Liver (tissue), 9 donors: Measurements from ENCODE around the gene ILDR1. TPM values are rescaled to one million over a fixed set of nuclear protein-coding genes. Genes with fewer than 3 reads are reported as not detected.

Source experiments
- DNase-seq: peaks from one replicate; pipeline ENCODE4 v3.0.0-alpha.2; 2017; ENCODE audit warnings: low spot score
- H3K27ac ChIP-seq, 2 donors: one replicate each; pipeline ENCODE4 v1.7.0; 2013; ENCODE audit warnings: inconsistent platforms in 2 of 2, low read length in 2 of 2, control low read depth in 1 of 2, low read depth in 1 of 2, mild to moderate bottlenecking in 1 of 2
- H3K27me3 ChIP-seq, 4 donors: one replicate each; pipeline versions ENCODE4 v1.6.1 to v1.7.0; 2013; ENCODE audit warnings: low read length in 3 of 4, inconsistent platforms in 1 of 4, mild to moderate bottlenecking in 1 of 4, moderate library complexity in 1 of 4; ENCODE audit not compliant: control insufficient read depth in 4 of 4, insufficient read depth in 4 of 4
- H3K36me3 ChIP-seq, 4 donors: one replicate each; pipeline versions ENCODE4 v1.6.1 to v1.7.0; 2013; ENCODE audit warnings: low read length in 3 of 4, mild to moderate bottlenecking in 3 of 4, low read depth in 1 of 4, moderate library complexity in 1 of 4; ENCODE audit not compliant: control insufficient read depth in 4 of 4, insufficient read depth in 3 of 4
- H3K4me1 ChIP-seq, 4 donors: one replicate each; pipeline versions ENCODE4 v1.6.1 to v1.7.0; 2013; ENCODE audit warnings: low read length in 3 of 4, mild to moderate bottlenecking in 3 of 4, moderate library complexity in 1 of 4; ENCODE audit not compliant: control insufficient read depth in 4 of 4, insufficient read depth in 4 of 4
- H3K4me3 ChIP-seq, 3 donors: one replicate each; pipeline versions ENCODE4 v1.6.1 to v1.7.0; 2013; ENCODE audit warnings: low read length in 3 of 3, control low read depth in 1 of 3, low read depth in 1 of 3, mild to moderate bottlenecking in 1 of 3
- H3K9ac ChIP-seq, 2 donors: one replicate each; pipeline ENCODE4 v1.7.0; 2013; ENCODE audit warnings: low read length in 2 of 2, mild to moderate bottlenecking in 2 of 2, moderate library complexity in 2 of 2, control low read depth in 1 of 2, low read depth in 1 of 2
- H3K9me3 ChIP-seq, 4 donors: one replicate each; pipeline versions ENCODE4 v1.6.1 to v1.7.0; 2013; ENCODE audit warnings: low read length in 3 of 4; ENCODE audit not compliant: control insufficient read depth in 4 of 4
- ATF3 ChIP-seq: IDR thresholded peaks from 2 replicates; pipeline ENCODE4 v1.6.1; 2016; ENCODE audit warnings: antibody characterized with exemption
- CTCF ChIP-seq: fragments of 150-350 bp; IDR thresholded peaks from 2 replicates; pipeline ENCODE4 v1.5.1; 2017; ENCODE audit warnings: improper control_type of control experiment, low read depth, low read length; ENCODE audit not compliant: missing input control
- EGR1 ChIP-seq, 2 donors: IDR thresholded peaks; 2 replicates each; pipeline ENCODE4 v1.6.1; 2016 to 2018; ENCODE audit warnings: antibody characterized with exemption in 2 of 2, low read depth in 2 of 2
- FOXA1 ChIP-seq: IDR thresholded peaks from 2 replicates; pipeline ENCODE4 v1.6.1; 2016; ENCODE audit warnings: antibody characterized with exemption
- FOXA2 ChIP-seq: IDR thresholded peaks from 2 replicates; pipeline ENCODE4 v1.6.1; 2016; ENCODE audit warnings: antibody characterized with exemption
- GABPA ChIP-seq, 2 donors: IDR thresholded peaks in 1 of 2; conservative IDR thresholded peaks in 1 of 2; 2 replicates each; pipeline ENCODE4 v1.6.1; 2016; ENCODE audit warnings: antibody characterized with exemption in 2 of 2, mild to moderate bottlenecking in 1 of 2, moderate library complexity in 1 of 2
- HNF4A ChIP-seq, 2 donors: conservative IDR thresholded peaks; 2 replicates each; pipeline ENCODE4 v1.6.1; 2016; ENCODE audit warnings: antibody characterized with exemption in 2 of 2, mild to moderate bottlenecking in 2 of 2
- HNF4G ChIP-seq: IDR thresholded peaks from 2 replicates; pipeline ENCODE4 v1.6.1; 2016; ENCODE audit warnings: antibody characterized with exemption
- JUND ChIP-seq, 2 donors: IDR thresholded peaks; 2 replicates each; pipeline ENCODE4 v1.6.1; 2016; ENCODE audit warnings: antibody characterized with exemption in 2 of 2
- NR2F2 ChIP-seq: IDR thresholded peaks from 2 replicates; pipeline ENCODE4 v1.6.1; 2016; ENCODE audit warnings: antibody characterized with exemption
- RAD21 ChIP-seq, 2 donors: IDR thresholded peaks; 2 replicates each; pipeline ENCODE4 v1.6.1; 2016; ENCODE audit warnings: antibody characterized with exemption in 2 of 2, mild to moderate bottlenecking in 2 of 2
- REST ChIP-seq: IDR thresholded peaks from 2 replicates; pipeline ENCODE4 v1.6.1; 2016; ENCODE audit warnings: antibody characterized with exemption, mild to moderate bottlenecking
- RXRA ChIP-seq, 2 donors: IDR thresholded peaks; 2 replicates each; pipeline ENCODE4 v1.6.1; 2017 to 2018; ENCODE audit warnings: antibody characterized with exemption in 2 of 2, mild to moderate bottlenecking in 1 of 2
- SP1 ChIP-seq: IDR thresholded peaks from 2 replicates; pipeline ENCODE4 v1.6.1; 2018; ENCODE audit warnings: antibody characterized with exemption, mild to moderate bottlenecking
- TAF1 ChIP-seq: conservative IDR thresholded peaks from 2 replicates; pipeline ENCODE4 v1.6.1; 2016; ENCODE audit warnings: antibody characterized with exemption, mild to moderate bottlenecking
- YY1 ChIP-seq: IDR thresholded peaks from 2 replicates; pipeline ENCODE4 v1.6.1; 2016; ENCODE audit warnings: antibody characterized with exemption, mild to moderate bottlenecking
- ZBTB33 ChIP-seq: IDR thresholded peaks from 2 replicates; pipeline ENCODE4 v1.6.1; 2016; ENCODE audit warnings: antibody characterized with exemption
- WGBS: extraction: QIAGEN DNeasy Blood & Tissue Kit; methylation state at CpG from one replicate; pipeline ENCODE4 v1.1.7; 2013; 5-methylcytosine and 5-hydroxymethylcytosine counted together
- polyA plus RNA-seq, 2 donors: library from polyadenylated mRNA; stranded (reverse) in 1 of 2; unstranded in 1 of 2; fragments of 200-250 nt in 1 of 2; fragments of >200 nt in 1 of 2; fragmentation: Nextera tagmentation in 1 of 2; extraction: Ambion mirVana in 1 of 2; gene quantifications; one replicate each; pipeline versions ENCODE4 v1.2.1 to v1.2.3, GENCODE V29; 2013 to 2015
- total RNA-seq, 2 donors: library from RNA; depleted of rRNA; stranded (reverse); fragments of >200 nt; gene quantifications; one replicate each; pipeline ENCODE4 v1.2.3, GENCODE V29; 2014
- donor health status: healthy.
- donor health status: healthy.
- donor health status: healthy.
- donor health status: healthy.
- donor health status: healthy.

Gene ILDR1
- total and polyA plus RNA-seq, 4 donors, result 0.07 to 1.7 (median 0.19) TPM

- H3K4me3 ChIP-seq, result no peak overlapping the region
- DNase-seq, result no peak
- no peak overlapping the region for H3K9ac ChIP-seq
- no peaks in the 10 kb centered on the region for H3K27me3 ChIP-seq
- H3K36me3 ChIP-seq, result no peaks in the 10 kb centered on the region
- H3K4me1 ChIP-seq, result no peaks in the 10 kb centered on the region
- H3K27ac ChIP-seq, result no peak overlapping the region
- TF ChIP-seq SP1, result no peak
- no peak for TF ChIP-seq YY1
- TF ChIP-seq RAD21 (IDR thresholded peaks at IDR 0.05), result no peak
- TF ChIP-seq HNF4A (conservative IDR thresholded peaks at IDR 0.05), result no peak
- no peak for TF ChIP-seq CTCF
- no peak for TF ChIP-seq REST
- no peak for TF ChIP-seq GABPA (IDR thresholded peaks at IDR 0.05 in 1 of 2, conservative IDR thresholded peaks at IDR 0.05 in 1 of 2)
- no peak for TF ChIP-seq NR2F2
- 88% methylated on average over 1 of the region's 1 CpG for WGBS
- peaks cover 0 to 6% (median 0%) of the 10 kb centered on the region in 4 donors for H3K9me3 ChIP-seq
These were observed 45.3 kb downstream of the ILDR1 start for GRCh38 chr3:121976727-121977126.

GRCh38 chr3:121975702-121976302 lies 46.2 kb downstream of the ILDR1 start:
- H3K27ac ChIP-seq, result no peak overlapping the region
- H3K4me3 ChIP-seq, result no peak overlapping the region
- DNase-seq, result no peak
- no peak overlapping the region for H3K9ac ChIP-seq
- no peaks in the 10 kb centered on the region for H3K36me3 ChIP-seq
- 62% methylated on average over 1 of the region's 1 CpG for WGBS
- TF ChIP-seq HNF4G (no peak), SP1 (no peak), ATF3 (no peak), HNF4A (conservative IDR thresholded peaks at IDR 0.05) (no peak), TAF1 (no peak), JUND (IDR thresholded peaks at IDR 0.05) (no peak), EGR1 (IDR thresholded peaks at IDR 0.05; ENCODE audit: low read depth in 2 of 2) (no peak), FOXA1 (no peak), FOXA2 (no peak), ZBTB33 (no peak), GABPA (IDR thresholded peaks at IDR 0.05 in 1 of 2, conservative IDR thresholded peaks at IDR 0.05 in 1 of 2) (no peak), RXRA (IDR thresholded peaks at IDR 0.05) (no peak)
- peaks cover 0 to 6% (median 0%) of the 10 kb centered on the region in 4 donors for H3K9me3 ChIP-seq
- no peaks in the 10 kb centered on the region for H3K27me3 ChIP-seq
- H3K4me1 ChIP-seq, result no peaks in the 10 kb centered on the region
